Measurements from ENCODE around the gene INTS14. TPM values are rescaled to one million over a fixed set of nuclear protein-coding genes. Genes with fewer than 3 reads are reported as not detected.
"Not testable (repeated sequence)": the region's sequence is repeated elsewhere in the genome, so short reads cannot be mapped to it uniquely, and the experiment has no call there.

Gene INTS14
- total RNA-seq, 1 experiment from 2014 or later = 38.2 TPM

- intact Hi-C loops (cut with micrococcal nuclease; ENCODE audit: unreplicated experiment) = no loop called here
- no peak for DNase-seq
- H3K27ac Mint-ChIP-seq (ENCODE audit: unreplicated experiment) = no peak overlapping the region
- no peaks in the 10 kb centered on the region for H3K27me3 ChIP-seq (replicated peaks; ENCODE audit: control insufficient read depth, insufficient read depth, low read length)
- no peaks in the 10 kb centered on the region for H3K27me3 Mint-ChIP-seq (ENCODE audit: insufficient read depth, unreplicated experiment)
- no peaks in the 10 kb centered on the region for H3K9me3 Mint-ChIP-seq (ENCODE audit: unreplicated experiment)
- H3K9me3 ChIP-seq = no peaks in the 10 kb centered on the region
- no TSS peak for BruUV-seq (replicated peaks)
- no peaks in the 10 kb centered on the region for H3K36me3 Mint-ChIP-seq (ENCODE audit: insufficient read depth, unreplicated experiment)
- H3K4me3 Mint-ChIP-seq (ENCODE audit: unreplicated experiment) = no peak overlapping the region
- H3K4me1 ChIP-seq = no peaks in the 10 kb centered on the region
- TF ChIP-seq CTCF (IDR thresholded peaks at IDR 0.05; ENCODE audit: insufficient read depth in 1 of 2, low read depth in 1 of 2, low read length in 1 of 2, severe bottlenecking in 1 of 2, unreplicated experiment in 1 of 2) = no peak
- H3K4me1 Mint-ChIP-seq (ENCODE audit: low read depth, unreplicated experiment) = no peaks in the 10 kb centered on the region
- H3K4me3 ChIP-seq (ENCODE audit: low read depth, low read length) = no peak overlapping the region
- POLR2A ChIA-PET = no interaction called here
- CTCF ChIA-PET = no interaction called here
- no peaks in the 10 kb centered on the region for H3K36me3 ChIP-seq (ENCODE audit: control insufficient read depth, insufficient read depth, low read length)
Observed at GRCh38 chr15:65619626-65620290, 8.8 kb upstream of the INTS14 start.

GRCh38 chr15:65618560-65619109 lies 7.7 kb upstream of the INTS14 start:
- intact Hi-C loops (cut with micrococcal nuclease; ENCODE audit: unreplicated experiment) = no loop called here
- no peak for TF ChIP-seq CTCF (IDR thresholded peaks at IDR 0.05; ENCODE audit: insufficient read depth in 1 of 2, low read depth in 1 of 2, low read length in 1 of 2, severe bottlenecking in 1 of 2, unreplicated experiment in 1 of 2)
- CTCF ChIA-PET = no interaction called here
- H3K9me3 ChIP-seq = no peaks in the 10 kb centered on the region
- no peak overlapping the region for H3K27ac Mint-ChIP-seq (ENCODE audit: unreplicated experiment)
- no peaks in the 10 kb centered on the region for H3K27me3 ChIP-seq (replicated peaks; ENCODE audit: control insufficient read depth, insufficient read depth, low read length)
- H3K9me3 Mint-ChIP-seq (ENCODE audit: unreplicated experiment) = no peaks in the 10 kb centered on the region
- no peak overlapping the region for H3K4me3 Mint-ChIP-seq (ENCODE audit: unreplicated experiment)
- no peak for DNase-seq
- POLR2A ChIA-PET = no interaction called here
- no peaks in the 10 kb centered on the region for H3K4me1 Mint-ChIP-seq (ENCODE audit: low read depth, unreplicated experiment)
- no peaks in the 10 kb centered on the region for H3K4me1 ChIP-seq
- H3K36me3 Mint-ChIP-seq (ENCODE audit: insufficient read depth, unreplicated experiment) = no peaks in the 10 kb centered on the region
- no TSS peak for BruUV-seq (replicated peaks)
- no peak overlapping the region for H3K4me3 ChIP-seq (ENCODE audit: low read depth, low read length)
- no peaks in the 10 kb centered on the region for H3K27me3 Mint-ChIP-seq (ENCODE audit: insufficient read depth, unreplicated experiment)
- no peaks in the 10 kb centered on the region for H3K36me3 ChIP-seq (ENCODE audit: control insufficient read depth, insufficient read depth, low read length)

GRCh38 chr15:65615887-65616286 lies 5.0 kb upstream of the INTS14 start:
- H3K27me3 ChIP-seq (replicated peaks; ENCODE audit: control insufficient read depth, insufficient read depth, low read length); H3K36me3 Mint-ChIP-seq (ENCODE audit: insufficient read depth, unreplicated experiment); H3K9me3 ChIP-seq; H3K4me1 ChIP-seq; intact Hi-C loops (cut with micrococcal nuclease; ENCODE audit: unreplicated experiment); POLR2A ChIA-PET; CTCF ChIA-PET; H3K27ac Mint-ChIP-seq (ENCODE audit: unreplicated experiment); H3K4me1 Mint-ChIP-seq (ENCODE audit: low read depth, unreplicated experiment); H3K27me3 Mint-ChIP-seq (ENCODE audit: insufficient read depth, unreplicated experiment); BruUV-seq (replicated peaks); H3K4me3 ChIP-seq (ENCODE audit: low read depth, low read length); H3K4me3 Mint-ChIP-seq (ENCODE audit: unreplicated experiment); H3K36me3 ChIP-seq (ENCODE audit: control insufficient read depth, insufficient read depth, low read length); H3K9me3 Mint-ChIP-seq (ENCODE audit: unreplicated experiment); DNase-seq: not testable (repeated sequence)

Data from Caco-2 (cell line).